GM21576 (cell line): ENCODE measurements around the gene TRIM56.
"Not testable (repeated sequence)": the region's sequence is repeated elsewhere in the genome, so short reads cannot be mapped to it uniquely, and the experiment has no call there.

Experiments
- ATAC-seq: cut with Tn5 transposase; IDR thresholded peaks from one replicate; pipeline ENCODE4 v1.9.1; 2021; ENCODE audit warnings: mild to moderate bottlenecking, moderate library complexity; ENCODE audit not compliant: unreplicated experiment

Gene TRIM56

DNA sequence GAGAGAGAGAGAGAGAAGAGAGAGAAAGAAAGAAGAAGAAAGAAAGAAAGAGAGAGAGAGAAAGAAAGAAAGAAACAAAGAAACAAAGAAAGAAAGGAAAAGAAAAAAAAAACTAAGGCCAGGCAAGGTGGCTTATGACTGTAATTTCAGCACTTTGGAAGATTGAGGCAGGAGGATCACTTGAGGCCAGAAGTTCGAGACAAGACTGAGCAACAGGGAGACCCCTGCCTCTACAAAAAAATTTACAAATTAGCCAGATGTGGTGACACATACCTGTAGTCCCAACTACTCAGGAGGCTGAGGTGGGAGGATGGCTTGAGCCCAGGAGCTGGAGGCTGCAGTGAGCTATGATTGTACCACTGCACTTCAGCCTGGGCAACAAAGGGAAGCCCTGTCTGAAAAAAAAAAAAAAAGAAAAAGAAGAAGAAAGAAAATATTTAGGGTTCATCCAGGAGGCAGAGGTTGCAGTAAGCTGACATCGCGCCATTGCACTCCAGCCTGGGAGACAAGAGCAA, 44.4 kb downstream of the TRIM56 start:
- no peak for ATAC-seq

DNA sequence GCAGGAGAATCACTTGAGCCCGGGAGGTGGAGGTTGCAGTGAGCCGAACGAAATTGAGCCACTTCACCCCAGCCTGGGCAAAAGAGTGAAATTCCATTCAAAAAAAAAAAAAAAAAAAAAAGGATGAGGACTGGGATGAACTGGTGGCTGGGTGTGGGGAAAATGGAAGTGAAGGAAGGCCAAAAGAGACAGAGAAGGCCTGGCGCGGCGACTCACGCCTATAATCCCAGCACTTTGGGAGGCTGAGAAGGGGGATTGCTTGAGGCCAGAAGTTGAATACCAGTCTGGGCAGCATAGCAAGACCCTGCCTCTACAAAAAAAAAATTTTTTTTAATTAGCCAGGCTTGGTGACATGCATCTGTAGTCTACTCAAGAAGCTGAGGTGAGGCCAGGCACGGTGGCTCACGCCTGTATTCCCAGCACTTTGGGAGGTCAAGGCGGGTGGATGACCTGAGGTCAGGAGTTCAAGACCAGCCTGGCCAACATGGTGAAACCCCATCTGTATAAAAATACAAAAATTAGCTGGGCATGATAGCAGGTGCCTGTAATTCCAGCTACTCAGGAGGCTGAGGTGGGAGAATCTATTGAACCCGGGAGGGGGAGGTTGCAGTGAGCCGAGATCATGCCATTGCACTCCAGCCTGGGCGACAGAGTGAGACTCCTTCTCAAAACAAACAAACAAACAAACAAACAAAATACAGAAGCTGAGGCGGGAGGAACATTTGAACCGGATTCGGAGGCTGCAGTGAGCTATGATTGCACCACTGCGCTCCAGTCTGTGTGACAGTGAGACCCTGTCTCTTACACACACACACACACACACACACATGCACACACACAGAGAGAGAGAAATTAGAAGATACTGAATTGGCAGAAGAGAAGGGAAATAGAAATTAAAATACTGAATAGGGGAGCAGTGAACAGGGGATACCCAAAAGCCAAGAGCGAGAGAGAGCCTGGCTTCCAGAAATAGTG, 47.6 kb downstream of the TRIM56 start:
- not testable (repeated sequence) for ATAC-seq

DNA sequence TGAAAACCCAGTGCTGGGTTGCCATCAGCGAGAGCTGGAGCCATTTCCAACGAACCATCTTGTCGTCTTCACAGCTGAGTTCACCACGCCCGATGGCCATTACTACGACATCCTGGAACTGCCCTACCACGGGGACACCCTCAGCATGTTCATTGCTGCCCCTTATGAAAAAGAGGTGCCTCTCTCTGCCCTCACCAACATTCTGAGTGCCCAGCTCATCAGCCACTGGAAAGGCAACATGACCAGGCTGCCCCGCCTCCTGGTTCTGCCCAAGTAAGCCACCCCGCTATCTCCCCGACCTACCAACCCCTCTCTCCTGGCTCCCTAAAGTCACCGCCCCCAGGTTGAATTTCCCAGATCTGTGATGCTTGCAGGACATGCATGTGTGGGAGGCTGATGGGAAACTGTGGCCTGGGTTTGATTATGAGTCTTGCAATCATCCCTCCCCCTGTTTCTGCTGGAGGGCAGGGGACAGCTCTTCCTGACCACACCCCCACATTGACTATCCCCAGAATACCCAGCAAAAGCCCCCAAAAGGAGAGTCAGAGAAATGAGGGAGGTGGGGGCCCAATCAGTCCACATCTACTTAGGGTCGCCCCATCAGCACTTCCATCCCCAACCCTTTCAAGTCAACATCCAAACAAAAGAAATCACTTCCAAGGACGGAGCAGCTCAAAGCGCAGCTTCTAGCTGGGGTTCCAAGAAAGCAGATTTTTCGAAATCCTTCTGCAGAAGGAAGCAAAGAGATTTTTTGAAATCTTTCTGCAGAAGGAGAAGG, 48.5 kb downstream of the TRIM56 start:
- ATAC-seq, result no peak

DNA sequence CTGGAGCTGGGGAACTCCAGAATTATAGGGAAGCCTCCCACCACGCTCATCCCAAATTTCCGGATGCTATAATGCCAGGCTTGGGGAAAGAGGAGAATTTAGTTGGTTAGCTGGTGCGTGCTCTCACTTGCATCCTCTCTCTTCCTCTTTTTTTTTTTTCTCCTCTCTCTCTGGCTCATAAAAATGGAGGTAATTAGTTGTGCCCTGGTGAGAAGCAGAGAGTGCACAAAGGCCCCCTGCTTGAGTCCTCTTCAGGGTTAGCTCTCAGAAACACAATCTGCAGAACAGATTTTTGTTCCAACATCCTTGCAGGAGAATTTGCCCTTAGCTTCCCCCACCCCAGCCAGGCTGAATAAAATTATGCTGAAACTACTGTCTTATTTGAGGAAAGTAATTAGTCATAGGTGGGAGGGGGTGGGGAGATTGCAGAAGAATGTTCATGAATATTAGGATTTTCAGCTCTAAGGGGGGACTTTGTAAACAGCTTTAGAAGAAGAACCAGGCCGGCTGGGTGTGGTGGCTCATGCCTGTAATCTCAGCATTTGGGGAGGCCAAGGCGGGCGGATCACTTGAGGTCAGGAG, 49.2 kb downstream of the TRIM56 start:
- no peak for ATAC-seq

DNA sequence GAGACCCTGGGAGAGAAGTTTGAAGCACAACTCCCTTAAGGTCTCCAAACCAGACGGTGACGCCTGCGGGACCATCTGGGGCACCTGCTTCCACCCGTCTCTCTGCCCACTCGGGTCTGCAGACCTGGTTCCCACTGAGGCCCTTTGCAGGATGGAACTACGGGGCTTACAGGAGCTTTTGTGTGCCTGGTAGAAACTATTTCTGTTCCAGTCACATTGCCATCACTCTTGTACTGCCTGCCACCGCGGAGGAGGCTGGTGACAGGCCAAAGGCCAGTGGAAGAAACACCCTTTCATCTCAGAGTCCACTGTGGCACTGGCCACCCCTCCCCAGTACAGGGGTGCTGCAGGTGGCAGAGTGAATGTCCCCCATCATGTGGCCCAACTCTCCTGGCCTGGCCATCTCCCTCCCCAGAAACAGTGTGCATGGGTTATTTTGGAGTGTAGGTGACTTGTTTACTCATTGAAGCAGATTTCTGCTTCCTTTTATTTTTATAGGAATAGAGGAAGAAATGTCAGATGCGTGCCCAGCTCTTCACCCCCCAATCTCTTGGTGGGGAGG, 52.5 kb downstream of the TRIM56 start:
- no peak for ATAC-seq

DNA sequence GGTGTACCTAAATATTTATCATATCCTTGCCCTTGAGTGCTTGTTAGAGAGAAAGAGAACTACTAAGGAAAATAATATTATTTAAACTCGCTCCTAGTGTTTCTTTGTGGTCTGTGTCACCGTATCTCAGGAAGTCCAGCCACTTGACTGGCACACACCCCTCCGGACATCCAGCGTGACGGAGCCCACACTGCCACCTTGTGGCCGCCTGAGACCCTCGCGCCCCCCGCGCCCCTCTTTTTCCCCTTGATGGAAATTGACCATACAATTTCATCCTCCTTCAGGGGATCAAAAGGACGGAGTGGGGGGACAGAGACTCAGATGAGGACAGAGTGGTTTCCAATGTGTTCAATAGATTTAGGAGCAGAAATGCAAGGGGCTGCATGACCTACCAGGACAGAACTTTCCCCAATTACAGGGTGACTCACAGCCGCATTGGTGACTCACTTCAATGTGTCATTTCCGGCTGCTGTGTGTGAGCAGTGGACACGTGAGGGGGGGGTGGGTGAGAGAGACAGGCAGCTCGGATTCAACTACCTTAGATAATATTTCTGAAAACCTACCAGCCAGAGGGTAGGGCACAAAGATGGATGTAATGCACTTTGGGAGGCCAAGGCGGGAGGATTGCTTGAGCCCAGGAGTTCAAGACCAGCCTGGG, 53.1 kb downstream of the TRIM56 start:
- no peak for ATAC-seq

DNA sequence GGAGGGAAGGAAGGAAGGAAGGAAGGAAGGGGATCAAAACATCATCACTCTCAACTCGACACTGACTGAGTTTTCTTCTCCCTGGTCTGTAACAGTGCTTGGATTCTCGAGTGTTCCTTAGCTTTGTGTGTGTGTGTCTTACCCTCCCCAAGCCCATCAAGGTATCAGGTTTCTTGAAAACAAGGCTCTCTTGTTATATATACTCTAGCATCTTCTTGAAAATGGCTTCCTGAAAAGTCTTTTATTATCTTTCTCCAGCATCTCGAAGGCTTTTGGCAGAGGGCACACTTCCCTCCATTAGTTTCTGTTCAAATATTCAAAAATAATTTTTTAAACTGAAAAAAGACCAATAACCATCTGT, 55.0 kb downstream of the TRIM56 start:
- ATAC-seq, result no peak

DNA sequence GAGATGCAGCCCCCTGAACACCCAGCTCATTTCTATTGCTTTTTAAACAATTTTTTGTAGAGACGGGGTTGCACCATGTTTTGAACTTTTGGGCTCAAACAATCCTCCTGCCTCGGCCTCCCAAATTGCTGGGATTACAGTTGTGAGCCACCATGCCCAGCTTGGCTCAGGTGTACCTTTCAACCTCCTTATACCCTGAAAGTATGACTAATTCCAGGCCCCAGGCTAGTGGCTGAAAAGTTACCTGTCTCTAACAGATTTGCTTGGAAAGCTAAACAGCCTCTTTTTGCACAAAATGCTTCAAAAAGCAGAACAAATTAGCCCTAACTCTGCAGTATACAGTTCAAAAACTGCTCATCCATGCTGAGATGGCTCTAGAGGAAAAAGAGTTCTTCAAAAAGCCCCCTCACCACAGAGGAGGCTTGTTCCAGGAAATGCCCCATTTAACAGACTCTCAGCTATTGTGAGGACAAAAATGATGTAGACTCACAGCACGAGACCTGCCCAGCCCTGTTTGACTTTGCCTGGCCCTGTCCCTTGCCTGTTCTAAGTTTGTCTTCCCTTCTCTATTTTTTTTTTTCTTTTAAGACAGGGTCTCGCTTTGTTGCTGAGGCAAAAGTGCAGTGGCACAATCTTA, 55.6 kb downstream of the TRIM56 start:
- no peak for ATAC-seq
